Measurements from ENCODE around the gene CCDC81.

CCDC81 gene

DNA sequence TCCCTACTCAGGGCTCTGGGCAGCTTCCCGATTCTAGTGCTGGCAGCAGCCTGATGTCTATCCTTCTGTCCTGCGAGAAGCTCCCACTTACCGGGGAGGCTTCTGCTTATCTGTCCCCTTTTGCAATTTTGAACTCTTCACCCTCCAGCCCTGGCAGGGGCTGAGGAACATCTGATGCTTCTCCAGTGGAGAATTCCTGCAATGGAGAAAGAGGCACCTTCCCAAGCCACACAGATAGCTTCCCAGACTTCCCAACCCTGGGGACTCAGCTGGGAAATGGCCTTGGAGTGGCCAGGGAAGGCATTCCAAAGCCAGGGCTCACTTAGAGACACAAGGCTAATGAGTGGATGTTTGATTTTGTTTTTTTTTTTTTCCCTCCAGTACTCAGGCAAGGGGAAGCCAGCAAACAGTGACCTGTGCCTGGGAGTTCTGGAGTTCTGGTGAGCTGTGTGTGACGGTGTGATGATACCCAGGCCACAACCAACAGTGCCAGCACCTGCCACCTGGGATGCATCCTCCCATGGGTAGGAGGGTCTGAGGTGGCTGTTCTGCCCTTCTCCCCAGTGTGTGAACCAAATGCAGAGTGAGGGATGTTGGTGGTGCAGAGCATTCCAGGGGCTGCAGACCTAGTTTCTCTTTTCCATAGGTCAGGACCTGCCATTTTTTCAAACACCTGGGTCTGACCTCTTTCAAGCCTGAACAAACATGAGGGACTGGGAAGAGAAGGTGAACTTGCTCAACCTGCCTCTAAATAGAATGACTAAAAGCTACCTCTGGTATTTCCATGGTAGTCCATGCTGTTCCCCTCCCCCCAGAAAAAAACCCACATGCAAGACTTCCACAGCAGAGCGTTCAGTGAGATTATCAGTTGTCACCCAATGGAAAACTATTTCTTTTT is 95.1 kb downstream of the CCDC81 start:
- no peak for DNase-seq

All from CD4-positive, alpha-beta T cell treated with Interleukin-10 for 1 hour (primary cell).